Bone marrow (tissue), 2 donors: ENCODE data around the gene CACNA1C.

Experiments used
- DNase-seq, 2 donors: peaks; one replicate each; lab custom pipeline; 2025; lab: John Stamatoyannopoulos, UW

CACNA1C gene

GRCh38 chr12:2052826-2053678 lies at the start of gene CACNA1C:
CACNA1C (plus strand) TSS chr12:2052987; CDS start chr12:2053563, 576 bp downstream.
- peak in 1 of 2 donors; percentile 15 for DNase-seq

- no peak for DNase-seq
These were observed 49.1 kb upstream of the CACNA1C start for GRCh38 chr12:2003676-2004112.

- DNase-seq, result peak; percentile 75 to 97
These were observed 48.5 kb upstream of the CACNA1C start, which contains the start of gene DCP1B for GRCh38 chr12:2004113-2004929. DCP1B (minus strand) TSS chr12:2004457; CDS start chr12:2004431, 26 bp downstream.

- no peak for DNase-seq
These were observed 44.1 kb upstream of the CACNA1C start for GRCh38 chr12:2008677-2009076.

GRCh38 chr12:2009623-2010022 lies 43.2 kb upstream of the CACNA1C start:
- DNase-seq, result no peak

GRCh38 chr12:2011643-2012607 lies 40.9 kb upstream of the CACNA1C start:
- DNase-seq, result no peak

- DNase-seq, result no peak
These were observed 39.7 kb upstream of the CACNA1C start for GRCh38 chr12:2013086-2013485.

- no peak for DNase-seq
These were observed 39.1 kb upstream of the CACNA1C start for GRCh38 chr12:2013527-2014223.

GRCh38 chr12:2014231-2014630 lies 38.6 kb upstream of the CACNA1C start:
- DNase-seq, result no peak

- no peak for DNase-seq
These were observed 35.8 kb upstream of the CACNA1C start for GRCh38 chr12:2016862-2017545.

GRCh38 chr12:2017546-2018337 lies 35.0 kb upstream of the CACNA1C start:
- no peak for DNase-seq

- no peak for DNase-seq
These were observed 34.4 kb upstream of the CACNA1C start for GRCh38 chr12:2018391-2018790.

- DNase-seq, result no peak
These were observed 33.7 kb upstream of the CACNA1C start for GRCh38 chr12:2019126-2019525.

GRCh38 chr12:2020511-2020910 lies 32.3 kb upstream of the CACNA1C start:
- DNase-seq, result no peak

GRCh38 chr12:2023365-2023764 lies 29.4 kb upstream of the CACNA1C start:
- no peak for DNase-seq

GRCh38 chr12:2027351-2027750 lies 25.4 kb upstream of the CACNA1C start:
- DNase-seq, result no peak

- DNase-seq, result no peak
These were observed 22.9 kb upstream of the CACNA1C start for GRCh38 chr12:2029851-2030250.

GRCh38 chr12:2032506-2032905 lies 20.3 kb upstream of the CACNA1C start:
- no peak for DNase-seq

GRCh38 chr12:2034633-2035430 lies 18.0 kb upstream of the CACNA1C start:
- peak; percentile 52 for DNase-seq
